GM21367 (cell line): ENCODE data around the gene TCF4.

Source experiments
- ATAC-seq: cut with Tn5 transposase; IDR thresholded peaks from one replicate; pipeline ENCODE4 v1.9.1; 2021; ENCODE audit not compliant: unreplicated experiment

The TCF4 gene

DNA sequence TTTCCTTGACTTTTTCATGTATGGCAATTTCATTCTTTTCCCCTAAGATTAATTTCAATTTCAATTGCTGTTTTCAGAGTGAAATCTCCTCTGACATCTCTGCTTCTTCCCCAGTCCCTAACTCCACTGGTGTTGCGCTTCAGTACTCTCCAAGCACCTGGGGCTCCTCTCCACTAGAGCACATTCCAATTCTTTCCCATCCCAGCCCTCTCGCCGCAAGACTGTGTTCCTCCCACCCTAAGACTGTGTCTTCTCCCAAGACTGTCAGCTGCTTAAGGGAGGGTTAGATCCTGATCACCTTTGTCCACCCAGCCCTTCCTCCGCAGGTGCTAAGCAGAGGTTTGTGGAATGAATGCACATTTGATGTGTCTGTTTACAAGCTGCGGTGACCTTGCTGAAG, 373.0 kb downstream of the TCF4 start:
- ATAC-seq = no peak

DNA sequence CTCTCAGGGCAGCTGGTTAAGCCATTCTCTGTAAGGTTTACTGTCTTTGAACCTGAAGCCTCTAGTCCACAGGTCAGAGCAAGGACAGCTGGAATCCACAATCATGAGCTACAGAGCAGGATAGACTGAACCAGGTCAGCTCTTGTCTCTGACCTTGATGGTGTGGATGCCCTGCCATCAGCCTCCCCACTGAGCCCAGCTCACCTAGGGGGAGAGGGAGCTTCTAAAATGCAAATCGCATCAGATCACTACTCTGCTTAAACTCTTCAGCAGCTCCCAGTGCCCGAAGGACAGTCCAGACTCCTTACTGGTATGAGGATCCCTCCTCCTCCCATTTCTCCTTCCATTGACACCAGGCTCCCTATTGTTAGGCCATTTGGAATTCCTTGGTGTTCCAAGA, 373.5 kb downstream of the TCF4 start:
- no peak for ATAC-seq

DNA sequence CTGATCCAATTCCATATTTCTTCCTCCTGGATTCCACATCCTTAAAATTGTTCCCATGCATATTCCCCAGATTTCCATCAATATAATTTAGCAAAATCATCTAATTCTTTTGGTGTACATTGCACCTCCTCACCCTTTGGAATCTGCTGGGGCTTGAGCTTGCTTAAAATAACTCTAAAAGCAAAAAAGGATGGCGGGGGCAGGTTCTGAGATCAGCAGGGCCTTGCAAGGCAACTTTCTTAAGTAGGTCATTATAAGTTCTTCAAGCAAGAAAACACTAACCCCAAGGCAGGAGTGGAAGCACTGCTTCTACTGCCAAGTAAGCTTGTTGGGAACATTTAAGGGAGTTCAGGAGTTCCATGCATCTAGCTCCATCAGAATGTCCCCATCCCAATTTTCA, 374.4 kb downstream of the TCF4 start:
- no peak for ATAC-seq

DNA sequence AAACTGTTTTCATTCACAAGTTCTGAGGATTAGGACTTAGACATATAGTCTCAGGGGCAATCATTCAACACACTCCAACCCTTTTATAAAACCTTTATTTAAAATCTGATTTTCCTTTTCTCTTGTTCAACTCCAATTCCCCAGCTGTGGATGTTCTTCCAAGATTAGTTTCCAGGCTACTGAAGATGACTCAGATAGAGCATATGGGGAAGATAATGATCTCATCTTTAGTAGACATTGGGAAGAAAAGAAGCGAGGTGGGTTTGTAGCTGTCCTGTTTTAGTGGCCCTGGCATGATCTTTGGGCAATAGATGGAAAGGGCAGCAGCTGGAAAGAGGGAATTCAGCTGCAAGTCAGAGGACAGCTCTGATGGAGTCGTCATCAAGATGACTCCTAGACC, 381.1 kb downstream of the TCF4 start:
- no peak for ATAC-seq

DNA sequence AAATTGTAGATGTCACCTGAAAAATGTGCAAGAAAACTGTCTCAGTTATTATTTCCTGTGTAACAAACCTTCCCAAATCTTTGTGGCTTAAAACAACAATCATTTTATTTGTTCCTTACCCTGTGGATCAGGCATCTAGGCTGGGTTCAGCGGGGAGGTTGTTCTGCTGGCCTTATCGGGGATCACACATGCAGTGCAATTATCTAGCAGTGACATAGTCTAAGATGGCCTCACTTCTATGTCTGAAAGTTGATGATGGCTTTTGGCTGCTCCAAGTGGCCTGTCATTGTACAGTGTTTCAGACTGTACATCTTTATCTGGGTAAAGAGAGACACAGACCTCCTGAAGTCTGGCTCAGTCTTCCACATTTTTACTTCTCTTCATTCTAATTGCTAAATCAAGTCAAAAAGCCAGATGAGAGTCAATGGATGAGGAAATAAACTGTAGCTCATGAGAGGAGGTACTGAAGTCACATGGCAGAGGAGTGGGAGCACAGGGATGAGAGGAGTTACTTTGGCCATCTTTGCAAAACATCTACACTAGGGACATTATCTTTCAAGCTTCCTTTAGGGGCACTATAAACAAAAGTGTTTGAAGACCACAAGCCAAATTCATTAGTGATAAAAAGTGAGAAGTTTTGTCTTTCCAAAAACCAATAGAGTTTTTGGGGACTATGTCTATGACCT, 385.6 kb downstream of the TCF4 start:
- no peak for ATAC-seq

DNA sequence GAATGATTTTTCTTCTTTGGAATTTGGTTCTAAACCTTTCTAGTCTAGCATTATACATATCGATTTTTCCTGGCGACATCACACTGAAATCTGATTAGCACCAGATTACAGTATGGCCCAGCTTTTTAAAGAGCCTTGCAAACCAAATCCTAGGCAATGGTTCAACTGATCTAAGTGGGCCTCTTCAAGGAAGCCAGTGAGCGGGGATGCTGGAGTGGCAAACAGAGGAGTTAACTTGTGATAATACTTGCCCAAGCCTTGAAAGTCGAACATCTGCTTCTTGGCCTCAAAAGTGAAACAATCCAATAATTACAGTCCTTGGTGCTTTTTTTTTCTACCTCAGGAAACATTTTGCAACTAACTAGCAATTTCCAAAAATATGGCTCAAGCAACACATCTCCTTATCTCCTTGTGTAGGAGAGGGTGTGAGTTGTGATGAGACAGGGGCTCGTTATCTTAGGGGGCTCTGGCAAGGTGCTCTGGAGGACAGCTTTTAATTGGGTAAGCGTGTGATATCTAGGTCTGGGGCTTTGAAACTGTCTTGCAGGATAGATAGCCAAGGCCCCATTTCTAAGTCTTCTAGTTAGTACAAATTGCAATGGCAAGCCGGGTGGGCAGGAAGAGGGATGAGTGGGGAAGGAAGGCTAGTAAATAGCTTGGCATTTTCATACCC, 388.6 kb downstream of the TCF4 start:
- no peak for ATAC-seq

DNA sequence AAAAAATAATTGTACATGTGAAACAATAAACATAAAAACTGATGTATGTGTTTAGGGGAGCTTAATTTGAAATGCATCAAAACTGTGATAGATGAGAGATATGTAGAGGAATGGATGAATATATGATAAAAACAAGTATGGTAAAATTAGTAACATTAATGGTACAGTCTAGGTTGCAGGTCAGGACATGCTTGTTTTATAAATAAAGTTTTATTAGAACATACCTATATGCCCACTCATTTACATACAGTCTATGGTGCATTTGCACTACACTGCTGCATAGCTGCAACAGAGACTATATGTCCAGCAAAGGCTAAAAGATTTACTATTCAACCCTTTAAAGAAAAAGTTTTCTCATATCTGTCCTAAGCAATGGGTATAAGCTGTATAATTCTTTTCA, 392.1 kb downstream of the TCF4 start:
- ATAC-seq = no peak

DNA sequence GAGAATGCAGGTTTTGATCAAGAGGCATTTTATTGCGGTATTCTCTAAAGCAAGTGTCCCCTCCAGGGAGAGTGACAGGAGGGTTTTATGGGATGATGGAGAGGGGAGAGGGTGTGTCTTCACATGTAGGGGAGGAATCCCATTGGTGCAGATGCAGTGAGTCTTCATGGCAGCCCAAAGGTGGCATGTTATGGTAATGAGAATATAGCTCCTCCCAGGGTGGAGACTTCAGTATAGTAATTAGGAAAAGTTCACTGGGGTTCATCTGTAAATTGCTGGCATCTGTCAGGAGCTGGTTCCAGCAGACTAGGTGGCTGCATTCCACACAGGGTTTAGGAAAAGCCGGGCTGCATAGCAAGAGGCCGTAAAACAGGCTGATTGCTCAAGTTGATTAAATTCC, 398.0 kb downstream of the TCF4 start:
- ATAC-seq = no peak

DNA sequence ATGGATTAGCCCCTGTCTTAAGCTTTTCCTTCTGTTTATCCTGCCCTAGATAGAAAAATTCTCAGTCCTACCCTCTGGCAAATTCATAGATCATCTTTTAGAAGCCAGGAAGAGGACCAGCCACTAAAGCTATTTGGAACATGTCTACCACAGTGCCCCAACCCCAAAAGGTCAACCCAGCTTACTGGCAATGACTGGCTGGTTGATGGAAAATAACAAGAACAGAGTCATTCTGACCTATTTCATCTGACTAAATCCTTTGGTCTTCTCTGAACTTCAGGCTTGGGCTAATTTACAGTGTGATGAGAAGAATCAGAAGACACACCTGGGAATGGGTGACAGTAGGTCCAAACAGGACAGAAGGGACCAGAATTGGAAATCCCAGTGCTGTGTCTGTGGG, 401.4 kb downstream of the TCF4 start:
- no peak for ATAC-seq

DNA sequence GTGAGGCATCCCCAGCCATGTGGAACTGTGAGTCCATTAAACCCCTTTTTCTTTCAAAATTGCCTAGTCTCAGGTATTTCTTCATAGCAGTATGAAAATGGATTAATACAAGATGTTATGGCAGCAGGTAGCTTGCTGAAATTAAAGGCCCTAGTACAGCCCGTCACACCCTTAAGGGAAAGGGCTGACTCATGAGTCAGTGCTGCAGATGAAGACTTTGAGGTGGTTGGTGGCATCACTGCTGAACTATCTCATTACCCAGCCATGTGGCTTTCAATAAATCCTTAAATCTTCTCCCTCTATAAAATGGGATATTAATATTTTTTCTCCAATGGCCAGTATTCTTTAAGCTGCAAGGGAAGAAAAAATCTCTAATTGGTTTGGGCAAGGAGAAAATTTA, 402.6 kb downstream of the TCF4 start:
- ATAC-seq = no peak

DNA sequence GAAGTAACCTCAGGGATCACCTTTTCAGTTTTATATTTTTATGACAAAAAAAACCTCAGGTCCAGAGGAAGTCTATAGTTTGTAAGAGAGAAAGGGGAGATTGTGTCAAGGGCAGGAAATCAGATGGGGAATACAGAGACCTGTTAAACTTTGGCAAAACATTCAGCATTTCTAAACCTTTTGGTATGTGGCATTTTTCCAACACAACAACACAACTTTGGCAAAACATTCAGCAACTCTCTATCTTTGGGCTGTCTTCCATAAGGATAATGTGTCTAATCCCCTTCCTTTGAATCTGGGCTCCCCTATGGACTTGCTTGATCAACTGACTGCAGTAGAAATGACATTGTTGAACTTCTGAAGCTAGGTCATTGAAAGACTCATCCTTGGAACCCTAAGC, 408.2 kb downstream of the TCF4 start:
- no peak for ATAC-seq

DNA sequence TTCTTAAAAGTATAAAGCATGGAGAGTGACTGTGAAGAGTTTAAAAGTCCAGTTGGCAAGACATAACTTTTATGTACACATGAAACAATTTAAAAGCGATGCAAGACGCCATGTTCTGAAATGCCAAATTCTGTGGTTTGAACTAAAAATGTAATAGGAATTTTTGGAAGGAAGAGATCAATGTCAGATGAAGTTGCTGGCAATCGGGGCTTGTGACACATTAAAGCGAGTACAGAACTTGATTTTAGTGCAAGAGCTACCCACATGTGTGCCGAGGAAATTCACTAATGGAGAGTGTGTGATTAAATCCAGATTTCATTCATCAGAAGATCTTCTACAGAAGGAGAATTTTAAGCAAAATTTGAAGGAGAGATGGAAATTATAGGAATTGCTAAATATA, 408.6 kb downstream of the TCF4 start:
- no peak for ATAC-seq

DNA sequence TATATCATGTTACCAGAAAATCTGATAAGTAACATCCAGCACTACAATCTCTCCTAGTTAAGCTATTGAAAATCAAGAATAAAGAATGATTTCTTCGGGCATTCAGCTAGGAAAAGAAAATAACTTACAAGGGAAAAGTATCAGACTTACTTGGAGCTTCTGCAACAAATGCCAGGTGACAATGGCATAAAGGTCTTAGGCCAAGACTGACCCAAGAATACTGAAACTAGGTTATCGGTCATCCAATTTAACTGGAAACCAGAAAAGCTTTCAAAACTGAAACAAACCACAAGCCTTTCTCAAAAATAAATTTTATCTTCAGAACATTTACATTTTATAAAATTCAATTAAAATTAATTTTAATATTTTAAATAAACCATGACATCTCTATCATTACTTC, 414.7 kb downstream of the TCF4 start:
- ATAC-seq = no peak
